Measurements from ENCODE around the gene NPW.
A peak's percentile ranks its signal among the peaks of the same experiment; 100 is the strongest.

Gene NPW

GRCh38 chr16:2019518-2019920 is at the start of gene NPW:
Gene NPW, plus strand, starts transcription at chr16:2019785.
- Mint-ChIP-seq H3K4me3 (no peak within 1 kb of the TSS), H3K27me3 (ENCODE audit: low read depth) (peaks cover 34% of the 10 kb centered on the region), H3K4me1 (ENCODE audit: low read depth) (no peaks in the 10 kb centered on the region), H3K9me3 (no peaks in the 10 kb centered on the region), H3K27ac (no peak within 1 kb of the TSS), H3K36me3 (ENCODE audit: low read depth) (no peaks in the 10 kb centered on the region)

GRCh38 chr16:1971796-1972489 is 47.6 kb upstream of the NPW start, which contains the start of gene TBL3:
Gene TBL3, plus strand, starts transcription at chr16:1972053. Its CDS starts 112 bp downstream, at chr16:1972165.
- Mint-ChIP-seq H3K4me1 (ENCODE audit: low read depth) (peaks cover 16% of the 10 kb centered on the region), H3K9me3 (no peaks in the 10 kb centered on the region), H3K36me3 (ENCODE audit: low read depth) (peaks cover 7% of the 10 kb centered on the region), H3K4me3 (peak within 1 kb of the TSS; percentile 90), H3K27me3 (ENCODE audit: low read depth) (no peaks in the 10 kb centered on the region), H3K27ac (peak within 1 kb of the TSS; percentile 99)

- no peaks in the 10 kb centered on the region for H3K9me3 Mint-ChIP-seq
- peaks cover 7% of the 10 kb centered on the region for H3K36me3 Mint-ChIP-seq (ENCODE audit: low read depth)
- H3K27me3 Mint-ChIP-seq (ENCODE audit: low read depth) = no peaks in the 10 kb centered on the region
- peaks cover 16% of the 10 kb centered on the region for H3K4me1 Mint-ChIP-seq (ENCODE audit: low read depth)
- H3K4me3 Mint-ChIP-seq = peak overlapping the region; percentile 90
- peak overlapping the region; percentile 32 for H3K27ac Mint-ChIP-seq
Measured at GRCh38 chr16:1972490-1972877, 47.1 kb upstream of the NPW start.

- no peaks in the 10 kb centered on the region for H3K9me3 Mint-ChIP-seq
- H3K4me1 Mint-ChIP-seq (ENCODE audit: low read depth) = peaks cover 16% of the 10 kb centered on the region
- H3K27ac Mint-ChIP-seq = no peak overlapping the region
- H3K27me3 Mint-ChIP-seq (ENCODE audit: low read depth) = no peaks in the 10 kb centered on the region
- H3K36me3 Mint-ChIP-seq (ENCODE audit: low read depth) = peaks cover 9% of the 10 kb centered on the region
- no peak overlapping the region for H3K4me3 Mint-ChIP-seq
Measured at GRCh38 chr16:1973461-1974156, 46.0 kb upstream of the NPW start.

- peaks cover 16% of the 10 kb centered on the region for H3K4me1 Mint-ChIP-seq (ENCODE audit: low read depth)
- H3K36me3 Mint-ChIP-seq (ENCODE audit: low read depth) = peaks cover 9% of the 10 kb centered on the region
- H3K4me3 Mint-ChIP-seq = no peak overlapping the region
- no peak overlapping the region for H3K27ac Mint-ChIP-seq
- H3K9me3 Mint-ChIP-seq = no peaks in the 10 kb centered on the region
- no peaks in the 10 kb centered on the region for H3K27me3 Mint-ChIP-seq (ENCODE audit: low read depth)
Measured at GRCh38 chr16:1974157-1975070, 45.2 kb upstream of the NPW start.

- Mint-ChIP-seq H3K4me3 (no peak overlapping the region), H3K4me1 (ENCODE audit: low read depth) (peaks cover 16% of the 10 kb centered on the region), H3K27me3 (ENCODE audit: low read depth) (peaks cover 4% of the 10 kb centered on the region), H3K36me3 (ENCODE audit: low read depth) (peaks cover 9% of the 10 kb centered on the region), H3K9me3 (no peaks in the 10 kb centered on the region), H3K27ac (no peak overlapping the region)
Measured at GRCh38 chr16:1975432-1976215, 44.0 kb upstream of the NPW start.

GRCh38 chr16:1976216-1976520 is 43.4 kb upstream of the NPW start:
- Mint-ChIP-seq H3K27ac (no peak overlapping the region), H3K27me3 (ENCODE audit: low read depth) (peaks cover 10% of the 10 kb centered on the region), H3K36me3 (ENCODE audit: low read depth) (peaks cover 9% of the 10 kb centered on the region), H3K4me3 (no peak overlapping the region), H3K4me1 (ENCODE audit: low read depth) (peaks cover 12% of the 10 kb centered on the region), H3K9me3 (no peaks in the 10 kb centered on the region)

- no peak overlapping the region for H3K27ac Mint-ChIP-seq
- H3K4me3 Mint-ChIP-seq = no peak overlapping the region
- H3K4me1 Mint-ChIP-seq (ENCODE audit: low read depth) = peaks cover 7% of the 10 kb centered on the region
- peaks cover 7% of the 10 kb centered on the region for H3K36me3 Mint-ChIP-seq (ENCODE audit: low read depth)
- peaks cover 20% of the 10 kb centered on the region for H3K27me3 Mint-ChIP-seq (ENCODE audit: low read depth)
- no peaks in the 10 kb centered on the region for H3K9me3 Mint-ChIP-seq
Measured at GRCh38 chr16:1976951-1977874, 42.4 kb upstream of the NPW start.

GRCh38 chr16:1977875-1978268 is 41.7 kb upstream of the NPW start:
- Mint-ChIP-seq H3K9me3 (no peaks in the 10 kb centered on the region), H3K4me1 (ENCODE audit: low read depth) (peaks cover 3% of the 10 kb centered on the region), H3K36me3 (ENCODE audit: low read depth) (peaks cover 7% of the 10 kb centered on the region), H3K4me3 (no peak overlapping the region), H3K27me3 (ENCODE audit: low read depth) (peaks cover 27% of the 10 kb centered on the region), H3K27ac (no peak overlapping the region)

- Mint-ChIP-seq H3K4me1 (ENCODE audit: low read depth) (peaks cover 5% of the 10 kb centered on the region), H3K4me3 (no peak overlapping the region), H3K27me3 (ENCODE audit: low read depth) (peaks cover 31% of the 10 kb centered on the region), H3K9me3 (no peaks in the 10 kb centered on the region), H3K36me3 (ENCODE audit: low read depth) (peaks cover 5% of the 10 kb centered on the region), H3K27ac (no peak overlapping the region)
Measured at GRCh38 chr16:1978476-1979120, 41.0 kb upstream of the NPW start.

- Mint-ChIP-seq H3K27ac (no peak overlapping the region), H3K9me3 (no peaks in the 10 kb centered on the region), H3K4me1 (ENCODE audit: low read depth) (peaks cover 6% of the 10 kb centered on the region), H3K4me3 (no peak overlapping the region), H3K27me3 (ENCODE audit: low read depth) (peaks cover 31% of the 10 kb centered on the region), H3K36me3 (ENCODE audit: low read depth) (peaks cover 5% of the 10 kb centered on the region)
Measured at GRCh38 chr16:1979271-1980029, 40.1 kb upstream of the NPW start.

- peaks cover 31% of the 10 kb centered on the region for H3K27me3 Mint-ChIP-seq (ENCODE audit: low read depth)
- H3K36me3 Mint-ChIP-seq (ENCODE audit: low read depth) = peaks cover 2% of the 10 kb centered on the region
- H3K4me3 Mint-ChIP-seq = no peak overlapping the region
- H3K4me1 Mint-ChIP-seq (ENCODE audit: low read depth) = peaks cover 10% of the 10 kb centered on the region
- no peaks in the 10 kb centered on the region for H3K9me3 Mint-ChIP-seq
- peak overlapping the region; percentile 20 for H3K27ac Mint-ChIP-seq
Measured at GRCh38 chr16:1980030-1980769, 39.4 kb upstream of the NPW start.
